GM13976 (cell line): ENCODE data around the gene RAB7A.
A peak's percentile ranks its signal among the peaks of the same experiment; 100 is the strongest.

Experiments used
- DNase-seq: peaks from one replicate; pipeline ENCODE4 v3.0.0; 2012; ENCODE audit warnings: low spot score
- CTCF ChIP-seq: IDR thresholded peaks from 2 replicates; pipeline ENCODE4 v1.5.1; 2012; ENCODE audit warnings: borderline replicate concordance, mild to moderate bottlenecking; ENCODE audit not compliant: insufficient read depth; ENCODE audit errors: extremely low read depth, missing control alignments, control extremely low read depth
- in situ Hi-C: fragments of 300-500 bp; cut with MboI; formaldehyde crosslinking; loops from one replicate; pipeline ENCODE4 v1.12.0; 2022; ENCODE audit warnings: low sequenced_read_pairs, mixed read lengths, inconsistent platforms; ENCODE audit not compliant: unreplicated experiment

Gene RAB7A

GRCh38 chr3:128775906-128776542 is 50.0 kb downstream of the RAB7A start:
- in situ Hi-C loops: no loop called here
- no peak for DNase-seq
- TF ChIP-seq CTCF: no peak

- in situ Hi-C loops: no loop called here
- no peak for DNase-seq
- no peak for TF ChIP-seq CTCF
Measured at GRCh38 chr3:128780101-128780837, 54.3 kb downstream of the RAB7A start.

GRCh38 chr3:128781164-128781563 is 55.2 kb downstream of the RAB7A start:
- in situ Hi-C loops: no loop called here
- no peak for TF ChIP-seq CTCF
- DNase-seq: no peak

- in situ Hi-C loops: no loop called here
- no peak for DNase-seq
- TF ChIP-seq CTCF: no peak
Measured at GRCh38 chr3:128782282-128783146, 56.5 kb downstream of the RAB7A start.

- TF ChIP-seq CTCF: no peak
- no peak for DNase-seq
- in situ Hi-C loops: no loop called here
Measured at GRCh38 chr3:128783774-128784173, 57.8 kb downstream of the RAB7A start.

- in situ Hi-C loops: no loop called here
- DNase-seq: no peak
- peak; percentile 43 for TF ChIP-seq CTCF
Measured at GRCh38 chr3:128784232-128784631, 58.2 kb downstream of the RAB7A start.
